ENCODE measurements around the gene SOS2.

The SOS2 gene

DNA sequence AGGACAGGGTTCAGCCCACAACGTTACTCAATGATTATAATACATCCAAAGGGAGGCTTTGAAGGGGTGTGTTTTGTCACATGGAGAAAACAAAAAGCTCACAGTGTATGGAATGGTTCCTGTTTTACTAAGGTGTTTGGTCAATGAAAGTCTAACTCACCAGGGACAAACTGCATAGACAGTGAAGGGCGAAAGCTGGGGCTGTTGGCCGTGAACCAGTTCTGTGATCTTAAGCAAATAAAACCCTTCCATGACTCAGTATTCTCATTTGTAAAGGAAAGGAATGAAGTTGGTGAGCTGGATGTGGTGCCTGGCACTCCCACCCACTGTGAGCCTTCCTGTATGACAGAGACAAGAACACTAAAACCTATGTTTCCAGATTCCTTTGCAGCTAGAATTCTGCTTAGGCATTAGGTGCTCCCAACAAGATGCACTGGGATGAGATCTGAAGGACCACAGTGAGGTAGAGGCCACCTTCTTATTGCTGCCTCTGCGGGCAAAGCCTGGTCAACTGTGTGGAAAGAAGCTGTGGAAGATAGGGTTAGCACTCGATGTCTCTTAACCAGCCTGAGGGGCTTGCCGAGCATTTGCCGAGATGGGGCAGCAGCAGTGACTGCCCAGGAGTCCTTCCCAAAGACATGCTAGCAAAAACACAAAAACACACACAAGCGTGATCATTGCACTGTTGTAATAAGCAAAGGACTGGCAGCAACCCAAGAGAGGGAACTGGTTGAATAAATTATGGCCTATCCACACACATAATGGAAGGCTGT, 163.5 kb downstream of the SOS2 start:
- H3K36me3 ChIP-seq = no peaks in the 10 kb centered on the region
- H3K27me3 ChIP-seq = no peaks in the 10 kb centered on the region
- no peak for DNase-seq
- H3K4me3 ChIP-seq = no peak overlapping the region
- H3K4me1 ChIP-seq = peaks cover 0 to 1% (median under 1%) of the 10 kb centered on the region in 4 donors
- H3K9me3 ChIP-seq = no peaks in the 10 kb centered on the region
- H3K27ac ChIP-seq = no peak overlapping the region
- TF ChIP-seq, protein P1, sequence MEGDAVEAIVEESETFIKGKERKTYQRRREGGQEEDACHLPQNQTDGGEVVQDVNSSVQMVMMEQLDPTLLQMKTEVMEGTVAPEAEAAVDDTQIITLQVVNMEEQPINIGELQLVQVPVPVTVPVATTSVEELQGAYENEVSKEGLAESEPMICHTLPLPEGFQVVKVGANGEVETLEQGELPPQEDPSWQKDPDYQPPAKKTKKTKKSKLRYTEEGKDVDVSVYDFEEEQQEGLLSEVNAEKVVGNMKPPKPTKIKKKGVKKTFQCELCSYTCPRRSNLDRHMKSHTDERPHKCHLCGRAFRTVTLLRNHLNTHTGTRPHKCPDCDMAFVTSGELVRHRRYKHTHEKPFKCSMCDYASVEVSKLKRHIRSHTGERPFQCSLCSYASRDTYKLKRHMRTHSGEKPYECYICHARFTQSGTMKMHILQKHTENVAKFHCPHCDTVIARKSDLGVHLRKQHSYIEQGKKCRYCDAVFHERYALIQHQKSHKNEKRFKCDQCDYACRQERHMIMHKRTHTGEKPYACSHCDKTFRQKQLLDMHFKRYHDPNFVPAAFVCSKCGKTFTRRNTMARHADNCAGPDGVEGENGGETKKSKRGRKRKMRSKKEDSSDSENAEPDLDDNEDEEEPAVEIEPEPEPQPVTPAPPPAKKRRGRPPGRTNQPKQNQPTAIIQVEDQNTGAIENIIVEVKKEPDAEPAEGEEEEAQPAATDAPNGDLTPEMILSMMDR (IDR thresholded peaks at IDR 0.05) = no peak
- intact Hi-C loops (cut with DNase I; ENCODE audit: low total_unique reads) = no loop called here
